Activated CD4-positive, alpha-beta T cell treated with anti-CD3 and anti-CD28 coated beads for 4 hours (primary cell): ENCODE measurements around the gene ALG10B.
A peak's percentile ranks its signal among the peaks of the same experiment; 100 is the strongest.
"Not testable (repeated sequence)": the region's sequence is repeated elsewhere in the genome, so short reads cannot be mapped to it uniquely, and the experiment has no call there.

ENCODE experiments used
- DNase-seq, 2 donors: peaks; one replicate each; pipeline ENCODE4 v3.0.0-alpha.2; 2020

The ALG10B gene

GRCh38 chr12:38316391-38317129, at the start of gene ALG10B:
Gene ALG10B, plus strand, starts transcription at chr12:38316774. Its CDS starts 120 bp downstream, at chr12:38316894.
- DNase-seq = peak; percentile 91 to 92

GRCh38 chr12:38268612-38269011, 48.0 kb upstream of the ALG10B start:
- no peak for DNase-seq

GRCh38 chr12:38269897-38270296, 46.7 kb upstream of the ALG10B start:
- DNase-seq = no peak

- DNase-seq = no peak
These were observed 36.8 kb upstream of the ALG10B start for GRCh38 chr12:38279756-38280155.

GRCh38 chr12:38282886-38283285, 33.7 kb upstream of the ALG10B start:
- no peak for DNase-seq

- DNase-seq = no peak
These were observed 27.2 kb upstream of the ALG10B start for GRCh38 chr12:38289396-38289795.

- DNase-seq = no peak
These were observed 25.4 kb upstream of the ALG10B start for GRCh38 chr12:38291160-38291559.

- not testable (repeated sequence) for DNase-seq
These were observed 13.6 kb upstream of the ALG10B start for GRCh38 chr12:38302972-38303371.

GRCh38 chr12:38321966-38322365, 5.4 kb downstream of the ALG10B start:
- not testable (repeated sequence) for DNase-seq

- no peak for DNase-seq
These were observed 8.3 kb downstream of the ALG10B start for GRCh38 chr12:38324912-38325311.

- DNase-seq = no peak
These were observed 10.8 kb downstream of the ALG10B start for GRCh38 chr12:38327356-38327755.

GRCh38 chr12:38328306-38328895, 11.8 kb downstream of the ALG10B start:
- DNase-seq = no peak

GRCh38 chr12:38330414-38330813, 13.8 kb downstream of the ALG10B start:
- not testable (repeated sequence) for DNase-seq

- DNase-seq = no peak
These were observed 16.2 kb downstream of the ALG10B start for GRCh38 chr12:38332814-38333213.

- DNase-seq = no peak
These were observed 25.9 kb downstream of the ALG10B start for GRCh38 chr12:38342444-38342843.

GRCh38 chr12:38343256-38343655, 26.7 kb downstream of the ALG10B start:
- DNase-seq = not testable (repeated sequence)

- not testable (repeated sequence) for DNase-seq
These were observed 27.3 kb downstream of the ALG10B start for GRCh38 chr12:38343916-38344315.

GRCh38 chr12:38350342-38351174, 34.0 kb downstream of the ALG10B start:
- no peak for DNase-seq

GRCh38 chr12:38351175-38351508, 34.6 kb downstream of the ALG10B start:
- DNase-seq = not testable (repeated sequence)

GRCh38 chr12:38367506-38367905, 50.9 kb downstream of the ALG10B start:
- DNase-seq = no peak

GRCh38 chr12:38370311-38370710, 53.7 kb downstream of the ALG10B start:
- DNase-seq = no peak

GRCh38 chr12:38373784-38374183, 57.2 kb downstream of the ALG10B start:
- DNase-seq = no peak

GRCh38 chr12:38374751-38375150, 58.2 kb downstream of the ALG10B start:
- DNase-seq = no peak
